Muscle layer of colon (tissue), 2 donors: ENCODE data around the gene SMCHD1.
"Not testable (repeated sequence)": the region's sequence is repeated elsewhere in the genome, so short reads cannot be mapped to it uniquely, and the experiment has no call there.

ENCODE experiments used
- H3K27ac ChIP-seq: one replicate; pipeline ENCODE4 v1.7.0; 2013; ENCODE audit warnings: low read depth, mild to moderate bottlenecking, low read length, moderate library complexity
- H3K27me3 ChIP-seq, 2 donors: one replicate each; pipeline ENCODE4 v1.7.0; 2013; ENCODE audit warnings: low read length in 2 of 2, mild to moderate bottlenecking in 2 of 2; ENCODE audit not compliant: insufficient read depth in 2 of 2, control insufficient read depth in 1 of 2
- H3K36me3 ChIP-seq: one replicate; pipeline ENCODE4 v1.7.0; 2013; ENCODE audit warnings: mild to moderate bottlenecking, low read length; ENCODE audit not compliant: insufficient read depth
- H3K4me1 ChIP-seq: one replicate; pipeline ENCODE4 v1.7.0; 2013; ENCODE audit warnings: mild to moderate bottlenecking, low read length; ENCODE audit not compliant: insufficient read depth
- H3K4me3 ChIP-seq, 2 donors: one replicate each; pipeline ENCODE4 v1.7.0; 2013; ENCODE audit warnings: low read length in 2 of 2, low read depth in 1 of 2, mild to moderate bottlenecking in 1 of 2, moderate library complexity in 1 of 2
- H3K9ac ChIP-seq: one replicate; pipeline ENCODE4 v1.7.0; 2013; ENCODE audit warnings: low read length
- H3K9me3 ChIP-seq: one replicate; pipeline ENCODE4 v1.7.0; 2013; ENCODE audit warnings: mild to moderate bottlenecking, low read length
- donor health status: abdominal sarcoma.
- donor health status: Adenocarcinoma of cecum.

The SMCHD1 gene

DNA sequence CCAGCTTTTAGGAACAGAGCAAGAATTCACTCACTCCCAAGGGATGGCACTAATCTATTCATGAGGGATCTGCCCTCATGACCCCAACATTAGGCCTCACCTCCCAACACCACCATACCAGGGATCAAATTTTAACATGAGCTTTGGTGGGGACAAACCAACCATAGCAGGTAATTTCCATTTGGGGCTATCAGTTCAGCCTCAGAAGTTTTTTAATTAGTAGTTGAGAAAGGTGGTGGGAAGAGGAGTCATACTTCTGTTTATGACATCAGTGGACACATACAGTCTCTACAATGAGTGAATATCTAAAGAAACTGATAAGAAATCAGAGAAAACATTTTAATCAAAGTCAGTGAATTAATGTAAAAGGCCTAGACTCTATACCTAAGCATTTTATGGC, 131.7 kb downstream of the SMCHD1 start:
- H3K4me1 ChIP-seq = no peaks in the 10 kb centered on the region
- H3K9ac ChIP-seq = no peak overlapping the region
- H3K27me3 ChIP-seq = no peaks in the 10 kb centered on the region
- H3K9me3 ChIP-seq = no peaks in the 10 kb centered on the region
- H3K4me3 ChIP-seq = no peak overlapping the region
- no peak overlapping the region for H3K27ac ChIP-seq
- peaks cover 40% of the 10 kb centered on the region for H3K36me3 ChIP-seq

DNA sequence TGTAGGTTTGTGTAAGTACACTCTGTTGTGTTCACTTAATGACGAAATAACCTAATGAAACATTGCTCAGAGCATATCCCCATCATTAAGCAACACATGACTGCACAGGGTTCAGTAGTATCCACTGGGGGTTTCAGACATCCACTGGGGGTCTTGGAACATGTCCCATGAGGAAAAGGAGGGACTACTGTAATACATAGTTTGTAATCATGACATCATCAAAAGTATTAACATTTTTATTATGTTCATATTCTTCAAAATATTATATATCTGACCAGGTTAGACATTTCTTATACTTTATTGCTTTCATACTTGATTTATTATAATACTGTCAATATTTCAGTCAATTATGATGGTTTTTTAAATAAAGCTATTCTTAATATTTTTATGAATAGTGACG, 136.9 kb downstream of the SMCHD1 start:
- Histone ChIP-seq H3K4me1 (no peaks in the 10 kb centered on the region), H3K36me3 (peaks cover 29% of the 10 kb centered on the region), H3K9me3 (no peaks in the 10 kb centered on the region), H3K27me3 (no peaks in the 10 kb centered on the region), H3K9ac (no peak overlapping the region), H3K4me3 (no peak overlapping the region), H3K27ac (no peak overlapping the region)

DNA sequence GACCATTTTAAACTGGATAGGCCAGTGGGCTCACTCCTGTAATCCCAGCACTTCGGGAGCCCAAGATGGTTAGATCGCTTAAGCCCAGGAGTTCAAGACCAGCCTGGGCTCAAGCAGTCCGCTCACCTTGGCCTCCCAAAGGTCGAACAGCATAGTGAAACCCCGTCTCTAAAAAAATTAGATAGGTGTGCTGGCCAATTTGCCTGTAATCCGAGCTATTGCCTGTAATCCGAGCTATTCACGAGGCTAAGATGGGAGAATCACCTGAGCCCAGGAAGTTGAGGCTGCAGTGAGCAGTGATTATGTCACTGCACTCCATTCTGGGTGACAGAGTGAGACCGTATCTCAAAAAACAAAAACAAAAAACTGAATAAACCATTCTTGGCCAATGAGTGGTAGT, 138.6 kb downstream of the SMCHD1 start:
- Histone ChIP-seq H3K4me1 (no peaks in the 10 kb centered on the region), H3K36me3 (peaks cover 22% of the 10 kb centered on the region), H3K4me3 (no peak overlapping the region), H3K27me3 (no peaks in the 10 kb centered on the region), H3K9me3 (no peaks in the 10 kb centered on the region), H3K27ac (no peak overlapping the region), H3K9ac (no peak overlapping the region)

DNA sequence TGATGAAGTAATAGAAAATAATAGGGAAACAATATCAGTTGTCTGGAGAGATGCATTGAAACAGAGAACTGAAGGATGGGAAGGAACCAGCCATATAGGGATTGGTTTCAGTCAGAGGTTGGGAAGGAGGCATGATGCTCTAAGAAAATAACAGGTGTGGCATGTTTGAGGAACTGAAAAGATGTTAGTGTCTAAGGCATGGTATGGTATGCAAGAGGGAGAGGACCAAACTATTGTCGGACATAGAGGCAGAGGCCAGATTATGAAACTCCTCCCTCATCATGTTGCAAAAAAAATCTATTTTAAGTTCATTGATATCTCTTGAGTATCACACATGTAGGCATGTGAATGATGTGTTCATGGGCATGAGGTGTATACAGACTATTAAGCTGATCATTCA, 142.4 kb downstream of the SMCHD1 start:
- Histone ChIP-seq H3K4me3 (no peak overlapping the region), H3K36me3 (peaks cover 14% of the 10 kb centered on the region), H3K9me3 (no peaks in the 10 kb centered on the region), H3K27ac (no peak overlapping the region), H3K27me3 (no peaks in the 10 kb centered on the region), H3K9ac (no peak overlapping the region), H3K4me1 (no peaks in the 10 kb centered on the region)

DNA sequence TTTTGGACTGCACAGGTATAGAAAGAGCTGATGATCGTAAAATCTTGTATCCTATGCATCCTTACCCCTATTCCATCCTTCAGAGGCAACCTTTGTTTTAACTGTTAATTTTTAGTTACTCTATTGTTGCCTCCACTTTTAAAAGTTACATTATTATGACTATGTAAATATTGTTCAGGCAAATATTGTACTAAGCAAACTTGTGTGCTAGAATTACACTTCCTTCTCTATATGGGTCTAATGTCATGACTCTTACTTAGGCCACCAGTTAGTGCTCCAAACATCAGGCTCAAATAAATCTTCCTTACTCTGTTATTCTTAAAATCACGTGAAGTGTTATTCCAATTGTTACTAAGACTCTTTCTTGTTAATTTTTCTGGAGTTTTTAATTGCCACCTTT, 143.8 kb downstream of the SMCHD1 start:
- Histone ChIP-seq H3K36me3 (peaks cover 14% of the 10 kb centered on the region), H3K27me3 (no peaks in the 10 kb centered on the region), H3K4me1 (no peaks in the 10 kb centered on the region), H3K4me3 (no peak overlapping the region), H3K9ac (no peak overlapping the region), H3K9me3 (no peaks in the 10 kb centered on the region), H3K27ac (no peak overlapping the region)

DNA sequence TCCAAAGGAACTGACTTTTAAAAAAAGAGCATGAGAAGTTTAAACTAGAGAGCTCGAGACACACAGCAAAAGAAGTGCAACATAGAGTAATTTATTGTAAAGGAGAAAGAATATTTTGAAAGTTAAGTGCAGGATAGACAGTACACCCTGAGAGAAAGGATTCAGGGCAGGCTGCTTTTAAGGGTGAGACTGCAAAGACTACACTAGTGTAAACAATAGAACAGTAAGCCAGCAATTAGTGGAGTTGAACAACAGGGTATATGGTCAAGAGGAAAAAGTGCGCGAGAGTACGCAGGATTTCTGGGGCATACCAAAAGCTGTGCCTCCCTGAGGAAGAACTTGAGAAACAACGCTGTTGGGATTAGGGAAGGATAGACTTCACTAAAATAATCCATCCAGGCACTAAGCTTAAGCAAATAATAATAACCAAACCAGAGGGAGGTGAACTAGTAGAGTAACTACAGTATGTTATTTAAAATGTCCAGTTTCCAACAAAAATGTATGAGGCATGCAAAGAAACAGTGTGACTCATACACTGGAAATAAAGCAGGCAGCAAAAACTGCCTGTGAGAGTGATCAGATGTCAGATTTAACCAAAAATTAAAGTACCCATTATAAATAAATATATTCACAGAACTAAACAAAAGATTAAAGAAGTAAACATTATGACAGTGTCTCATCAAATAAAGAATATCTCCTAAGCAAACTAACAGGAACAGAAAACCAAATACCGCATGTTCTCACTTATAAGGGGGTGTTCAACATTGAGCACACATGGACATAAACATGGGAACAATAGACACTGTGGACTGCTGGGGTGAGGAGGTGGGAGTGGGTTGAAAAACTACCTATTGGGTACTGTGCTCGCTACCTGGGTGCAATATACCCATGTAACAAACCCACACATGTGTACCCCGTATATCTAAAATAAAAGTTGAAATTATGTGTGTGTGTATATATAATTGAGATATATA, 150.7 kb downstream of the SMCHD1 start:
- no peaks in the 10 kb centered on the region for H3K4me1 ChIP-seq
- H3K36me3 ChIP-seq = no peaks in the 10 kb centered on the region
- H3K27ac ChIP-seq = no peak overlapping the region
- H3K4me3 ChIP-seq = no peak overlapping the region
- no peak overlapping the region for H3K9ac ChIP-seq
- no peaks in the 10 kb centered on the region for H3K27me3 ChIP-seq
- H3K9me3 ChIP-seq = no peaks in the 10 kb centered on the region

DNA sequence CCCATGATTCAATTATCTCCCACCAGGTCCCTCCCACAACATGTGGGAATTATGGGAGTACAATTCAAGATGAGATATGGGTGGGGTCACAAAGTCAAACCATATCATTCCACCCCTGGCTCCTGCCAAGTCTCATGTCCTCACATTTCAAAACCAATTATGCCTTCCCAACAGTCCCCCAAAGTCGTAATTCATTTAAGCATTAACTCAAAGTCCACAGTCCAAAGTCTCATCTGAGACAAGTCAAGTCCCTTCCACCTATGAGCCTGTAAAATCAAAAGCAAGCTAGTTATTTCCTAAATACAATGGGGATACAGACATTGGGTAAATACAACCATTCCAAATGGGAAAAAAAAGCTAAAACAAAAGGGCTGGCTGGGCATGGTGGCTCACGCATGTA, 153.1 kb downstream of the SMCHD1 start:
- not testable (repeated sequence) for H3K36me3 ChIP-seq, H3K4me3 ChIP-seq, H3K27me3 ChIP-seq, H3K9me3 ChIP-seq, H3K27ac ChIP-seq, H3K4me1 ChIP-seq, H3K9ac ChIP-seq

DNA sequence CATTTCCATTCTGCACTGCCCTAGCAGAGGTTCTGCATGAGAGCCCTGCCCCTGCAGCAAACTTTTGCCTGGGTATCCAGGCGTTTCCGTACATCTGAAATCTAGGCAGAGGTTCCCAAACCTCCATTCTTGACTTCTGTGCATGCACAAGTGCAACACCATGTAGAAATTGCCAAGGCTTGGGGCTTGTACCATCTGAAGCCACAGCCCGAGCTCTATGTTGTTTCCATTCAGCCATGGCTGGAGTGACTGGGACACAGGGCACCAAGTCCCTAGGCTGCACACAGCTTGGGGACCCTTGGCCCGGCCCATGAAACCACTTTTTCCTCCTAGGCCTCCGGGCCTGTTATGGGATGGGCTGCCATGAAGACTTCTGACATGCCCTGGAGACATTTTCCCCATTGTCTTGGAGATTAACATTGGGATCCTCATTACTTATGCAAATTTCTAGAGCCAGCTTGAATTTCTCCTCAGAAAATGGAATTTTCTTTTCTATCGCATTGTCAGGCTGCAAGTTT, 154.2 kb downstream of the SMCHD1 start:
- H3K4me1 ChIP-seq, H3K4me3 ChIP-seq, H3K9ac ChIP-seq, H3K36me3 ChIP-seq, H3K27ac ChIP-seq, H3K9me3 ChIP-seq, H3K27me3 ChIP-seq: not testable (repeated sequence)

DNA sequence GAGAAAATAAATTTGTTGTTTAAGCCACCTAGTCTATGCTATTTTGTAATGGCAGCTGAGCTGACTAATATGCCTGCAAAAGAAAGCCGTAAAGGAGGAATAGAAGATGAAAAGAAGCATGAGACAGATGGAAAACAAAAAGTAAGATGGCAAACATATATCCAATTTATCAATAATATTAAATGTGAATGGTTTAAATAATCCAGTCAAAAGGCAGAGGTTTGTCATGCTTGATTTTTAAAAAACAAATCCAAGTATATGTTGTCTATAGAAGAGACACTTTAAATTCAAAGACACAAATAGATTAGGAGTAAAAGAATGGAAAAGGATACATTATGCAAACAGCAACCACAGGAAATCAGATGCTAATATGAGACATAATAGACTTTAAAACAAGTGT, 155.9 kb downstream of the SMCHD1 start:
- no peaks in the 10 kb centered on the region for H3K9me3 ChIP-seq
- H3K27ac ChIP-seq = no peak overlapping the region
- no peaks in the 10 kb centered on the region for H3K4me1 ChIP-seq
- no peaks in the 10 kb centered on the region for H3K27me3 ChIP-seq
- no peaks in the 10 kb centered on the region for H3K36me3 ChIP-seq
- H3K9ac ChIP-seq = no peak overlapping the region
- H3K4me3 ChIP-seq = no peak overlapping the region

DNA sequence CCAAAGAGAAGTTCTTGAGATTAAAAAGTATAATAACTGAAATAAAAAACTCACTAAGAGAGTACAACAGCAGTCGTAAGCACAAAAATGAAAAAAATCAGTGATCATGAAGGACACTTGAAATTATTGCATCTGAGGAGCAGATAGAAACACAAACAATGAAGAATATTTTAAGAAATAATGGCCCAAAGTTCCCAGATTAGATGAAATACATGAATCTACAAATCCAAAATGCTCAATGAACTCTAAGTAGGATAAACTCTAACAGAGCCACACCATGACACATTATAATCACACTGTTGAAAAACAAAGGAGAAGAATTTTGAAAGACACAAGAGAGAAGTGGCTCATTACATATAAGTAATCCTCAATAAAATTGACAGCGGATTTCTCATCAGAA, 159.4 kb downstream of the SMCHD1 start:
- Histone ChIP-seq H3K4me3 (no peak overlapping the region), H3K36me3 (no peaks in the 10 kb centered on the region), H3K27ac (no peak overlapping the region), H3K9me3 (no peaks in the 10 kb centered on the region), H3K9ac (no peak overlapping the region), H3K4me1 (no peaks in the 10 kb centered on the region), H3K27me3 (no peaks in the 10 kb centered on the region)

DNA sequence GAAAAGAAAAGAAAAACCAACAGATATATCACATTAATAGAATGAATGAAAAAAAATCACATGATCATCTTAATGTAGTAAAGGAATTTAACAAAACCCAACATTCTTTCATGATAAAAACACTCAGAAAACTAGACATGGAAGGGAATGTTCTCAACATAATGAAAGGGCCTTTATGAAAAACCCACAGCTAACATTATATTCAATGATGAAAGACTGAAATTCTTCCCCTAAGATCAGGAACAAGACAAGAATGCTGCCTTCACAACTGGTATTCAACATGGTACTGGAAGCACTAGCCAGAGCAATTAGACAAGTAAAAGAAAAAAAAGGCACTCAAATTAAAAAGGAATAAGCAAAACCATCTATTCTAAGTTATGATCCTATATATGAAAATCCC, 162.8 kb downstream of the SMCHD1 start:
- Histone ChIP-seq H3K36me3 (no peaks in the 10 kb centered on the region), H3K9me3 (no peaks in the 10 kb centered on the region), H3K4me1 (no peaks in the 10 kb centered on the region), H3K4me3 (no peak overlapping the region), H3K27ac (no peak overlapping the region), H3K9ac (no peak overlapping the region), H3K27me3 (no peaks in the 10 kb centered on the region)

DNA sequence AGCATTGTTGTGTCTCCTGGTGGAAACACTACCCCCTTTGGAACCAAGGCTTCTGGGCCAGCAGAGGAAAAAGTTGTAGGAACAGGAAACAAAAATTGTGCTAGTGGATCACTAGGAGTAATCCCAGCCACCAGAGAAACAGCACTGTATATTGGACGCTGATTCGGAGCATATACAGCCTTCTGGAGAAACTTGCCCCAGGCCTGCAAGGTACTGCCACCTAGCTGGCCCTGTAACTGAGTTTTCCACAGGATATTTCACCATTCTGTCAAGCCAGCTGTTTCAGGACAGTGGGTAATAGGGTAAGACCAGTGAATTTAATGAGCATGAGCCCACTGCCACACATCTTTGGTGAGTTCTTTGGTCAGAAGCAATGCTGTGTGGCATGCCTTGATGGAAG, 166.2 kb downstream of the SMCHD1 start:
- Histone ChIP-seq H3K36me3 (no peaks in the 10 kb centered on the region), H3K4me3 (no peak overlapping the region), H3K9ac (no peak overlapping the region), H3K4me1 (no peaks in the 10 kb centered on the region), H3K27ac (no peak overlapping the region), H3K9me3 (no peaks in the 10 kb centered on the region), H3K27me3 (no peaks in the 10 kb centered on the region)
